NB4 (cell line): ENCODE measurements around the gene AIMP1.

Source experiments
- CTCF ChIP-seq: IDR thresholded peaks from one replicate; pipeline ENCODE4 v1.5.1; 2012; ENCODE audit warnings: low read depth, low read length
- MAX ChIP-seq: IDR thresholded peaks from 2 replicates; pipeline ENCODE4 v1.6.1; 2011; ENCODE audit warnings: low read depth, low read length
- MYC ChIP-seq: IDR thresholded peaks from 2 replicates; pipeline ENCODE4 v1.6.1; 2011; ENCODE audit warnings: low read depth, low read length
- POLR2A ChIP-seq: IDR thresholded peaks from 2 replicates; pipeline ENCODE4 v1.6.1; 2011; ENCODE audit warnings: mild to moderate bottlenecking; ENCODE audit not compliant: insufficient read length; ENCODE audit errors: extremely low read depth

GRCh38 chr4:106333186-106333585 lies 16.8 kb downstream of the AIMP1 start:
- TF ChIP-seq CTCF: no peak
- TF ChIP-seq POLR2A: no peak
- no peak for TF ChIP-seq MYC
- no peak for TF ChIP-seq MAX
